Dermis blood vessel endothelial cell (primary cell): ENCODE results near the gene RALGAPA2. TPM values are rescaled to one million over a fixed set of nuclear protein-coding genes. Genes with fewer than 3 reads are reported as not detected.
A peak's percentile ranks its signal among the peaks of the same experiment; 100 is the strongest.

Experiments used
- DNase-seq: peaks from one replicate; pipeline ENCODE4 v3.0.0; 2010
- total RNA-seq: library from RNA; depleted of rRNA; stranded (reverse); fragments of >200 nt; gene quantifications from 2 replicates; pipeline ENCODE4 v1.2.3, GENCODE V29; 2014

The RALGAPA2 gene
- total RNA-seq, 1 donor from 2014 or later = 102 TPM

DNA sequence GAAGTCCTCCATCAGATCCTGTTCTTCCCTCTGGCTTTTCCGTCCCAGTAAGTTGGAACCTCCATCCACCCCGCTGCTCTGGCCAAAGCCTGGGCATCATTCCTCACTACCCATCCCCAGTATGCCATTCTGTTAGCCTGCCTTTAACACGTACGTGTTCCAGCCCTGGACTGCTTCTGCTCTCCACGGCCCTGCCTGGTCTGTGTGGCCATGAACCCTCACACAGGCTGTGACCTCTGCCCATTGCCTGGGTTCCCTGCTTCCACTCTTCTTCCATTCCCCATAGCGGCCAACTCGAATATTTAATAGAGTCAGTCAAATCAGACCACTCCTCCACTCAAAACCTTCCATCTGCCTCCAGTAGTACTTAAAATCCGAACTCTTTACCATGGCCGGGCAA, 29.4 kb downstream of the RALGAPA2 start:
- DNase-seq = no peak

DNA sequence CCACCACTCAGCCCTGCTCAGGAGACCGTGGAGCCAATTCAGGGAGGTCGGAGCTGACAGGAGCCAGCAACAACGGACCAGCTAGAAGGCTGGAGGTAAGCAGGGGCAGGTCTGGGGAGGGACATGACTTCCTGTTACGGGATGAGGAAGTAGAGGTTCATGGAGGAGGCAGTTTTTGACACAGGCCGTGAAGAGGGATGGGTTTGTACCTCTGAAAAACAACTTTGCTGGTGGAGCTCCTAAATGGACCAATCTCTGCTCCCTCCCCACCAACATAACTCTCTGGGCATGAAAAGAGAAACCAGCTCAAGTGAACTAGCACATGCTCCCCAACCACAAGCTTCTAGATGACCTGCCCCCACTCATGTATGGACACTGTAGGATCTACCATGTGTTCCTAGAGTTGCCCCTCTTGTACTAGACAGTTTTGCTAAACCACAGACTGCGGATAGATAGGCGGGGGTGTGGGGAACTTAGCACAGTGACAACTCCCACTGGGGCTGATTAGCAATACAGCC, 31.4 kb downstream of the RALGAPA2 start:
- DNase-seq = peak; percentile 15

DNA sequence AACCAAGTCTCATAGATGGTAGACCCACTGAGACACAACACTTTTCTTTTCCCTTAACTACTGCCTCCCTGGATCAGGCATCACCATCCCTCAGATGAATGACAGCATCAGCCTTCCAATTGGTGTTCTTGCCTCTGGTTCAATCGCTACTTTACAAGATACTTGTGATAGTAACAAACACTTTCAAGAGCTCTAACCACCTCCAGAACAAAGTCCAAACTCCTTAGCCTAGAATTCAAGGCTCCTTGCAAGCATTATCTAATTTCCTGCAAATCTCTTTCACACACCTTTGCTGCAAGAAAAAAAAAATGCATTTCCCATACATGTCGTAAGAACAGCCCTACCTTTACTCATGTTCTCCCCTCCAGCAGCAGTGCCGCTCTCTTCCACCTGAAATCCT, 33.1 kb downstream of the RALGAPA2 start:
- no peak for DNase-seq

DNA sequence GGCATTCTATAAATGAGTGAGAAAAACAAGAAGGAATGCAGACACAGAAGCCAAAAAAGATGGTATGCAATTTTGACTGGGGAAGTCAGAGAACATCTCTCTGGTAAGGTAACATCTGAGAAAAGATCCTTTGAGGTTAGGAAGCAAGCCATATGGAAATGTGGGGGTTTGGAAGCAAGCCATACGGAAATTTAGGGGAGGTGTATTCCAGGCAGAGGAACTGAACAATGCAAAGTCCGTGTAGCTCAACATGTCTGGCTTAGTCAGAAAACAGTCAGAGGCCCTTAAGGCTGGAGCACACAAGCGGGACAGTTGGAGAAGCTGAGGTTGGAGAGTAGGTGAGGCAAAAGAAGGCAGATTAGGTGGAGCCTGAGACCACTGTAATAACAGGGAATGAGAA, 35.3 kb downstream of the RALGAPA2 start:
- DNase-seq = no peak

DNA sequence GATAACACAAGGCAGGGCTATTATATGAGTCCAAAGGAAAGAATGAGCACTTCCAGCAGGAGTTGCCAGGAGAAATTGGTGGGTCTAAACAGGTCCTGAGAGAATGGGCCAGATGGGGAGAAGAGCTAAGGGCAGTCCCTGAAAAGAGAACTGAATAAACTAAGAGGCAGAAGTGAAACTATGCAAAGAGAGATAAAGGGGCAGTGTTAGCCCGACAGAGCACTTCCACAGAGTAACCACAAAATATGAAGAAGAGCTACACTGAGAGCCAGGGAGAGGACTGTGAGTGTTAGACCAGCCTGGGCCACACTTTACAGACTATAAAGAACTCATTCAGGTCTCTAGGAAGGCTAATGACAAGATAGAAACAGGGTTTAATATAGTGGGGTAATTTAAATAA, 43.8 kb downstream of the RALGAPA2 start:
- DNase-seq = no peak

DNA sequence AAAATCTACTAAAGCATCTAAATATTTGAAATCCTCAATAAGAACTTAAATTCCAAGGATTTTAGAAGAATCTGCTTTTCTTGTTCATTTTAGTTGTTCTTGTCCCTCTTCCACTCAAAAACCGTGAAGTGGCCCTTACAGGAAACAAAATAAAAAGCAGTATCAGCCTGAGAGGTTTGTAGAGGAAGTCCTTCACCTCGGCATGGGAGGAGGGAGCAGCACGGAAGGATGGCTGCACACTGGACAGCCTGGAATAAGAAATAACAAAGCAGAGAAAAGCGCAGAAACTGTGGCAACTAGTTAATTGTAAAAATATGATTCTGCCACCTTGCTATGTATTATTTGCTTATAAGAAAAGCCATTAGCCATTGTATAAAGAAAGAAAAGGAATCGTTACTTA, 46.1 kb downstream of the RALGAPA2 start:
- DNase-seq = peak; percentile 37

DNA sequence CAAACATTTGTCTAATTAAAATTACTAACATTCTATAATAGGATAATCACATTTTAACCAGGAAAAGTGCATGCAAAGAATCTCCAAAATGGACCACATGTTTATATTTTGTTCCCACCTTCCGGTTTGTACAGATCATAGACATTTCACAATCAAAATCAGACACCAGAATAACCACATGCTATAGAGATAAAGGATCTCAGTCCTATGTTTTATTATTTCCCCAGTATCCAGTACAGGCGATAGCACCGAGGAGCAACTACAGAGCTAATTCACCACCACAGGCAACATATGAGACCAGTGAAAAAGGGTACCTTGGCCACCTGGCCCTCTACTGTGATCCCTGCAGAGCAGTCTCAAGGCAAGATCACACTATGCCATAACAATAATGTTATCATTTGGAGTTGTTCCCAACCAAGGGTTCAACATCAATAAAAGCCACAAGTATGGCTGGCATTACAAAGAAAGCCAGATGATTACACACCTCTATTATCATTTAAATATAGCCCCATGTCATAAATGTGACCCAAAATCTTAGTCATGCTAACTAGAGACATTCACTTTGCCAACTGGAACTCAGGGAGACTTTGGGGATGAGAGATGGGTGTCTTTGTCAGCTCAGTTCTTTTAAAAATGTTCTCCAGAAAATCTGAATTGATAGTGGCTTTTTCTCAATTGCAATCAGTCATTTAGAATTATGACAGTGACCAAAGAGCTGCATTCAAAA, 46.7 kb downstream of the RALGAPA2 start:
- no peak for DNase-seq

DNA sequence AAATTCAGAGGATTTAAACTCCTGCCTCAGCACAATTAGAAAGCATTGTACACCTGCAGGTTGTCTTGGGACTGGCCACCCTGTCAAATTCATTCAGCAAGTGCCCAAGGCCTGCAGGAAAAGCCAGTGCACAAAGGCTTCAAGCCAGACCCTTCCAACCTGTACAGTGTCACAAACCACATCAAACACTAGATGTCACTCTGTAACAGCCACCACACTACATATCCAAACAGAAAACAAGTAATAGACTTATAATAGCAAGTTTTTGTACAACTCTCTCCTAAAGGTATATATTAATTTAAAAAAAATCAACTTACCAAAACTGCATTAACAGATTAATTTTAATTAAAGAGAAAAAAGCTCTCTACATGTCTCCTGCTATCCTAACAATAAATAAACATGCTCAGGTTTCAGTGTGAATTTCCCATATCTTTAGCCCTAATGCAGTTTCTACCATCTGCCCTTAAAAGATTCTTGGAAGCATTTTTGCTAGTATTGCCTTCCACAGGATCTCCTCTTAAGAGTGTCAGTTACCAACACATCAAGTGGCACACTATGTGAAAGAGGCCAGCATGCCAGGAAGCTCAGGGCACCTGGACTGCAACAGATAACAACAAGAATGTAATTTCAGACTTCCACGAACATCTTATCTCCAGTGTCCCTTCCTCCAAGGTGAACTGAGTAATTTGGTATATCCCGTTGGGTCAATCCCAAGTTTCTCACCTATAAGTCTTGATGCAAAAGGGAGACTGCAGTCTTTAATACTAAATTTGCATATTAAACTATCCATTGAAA, 47.5 kb downstream of the RALGAPA2 start:
- DNase-seq = peak; percentile 83

DNA sequence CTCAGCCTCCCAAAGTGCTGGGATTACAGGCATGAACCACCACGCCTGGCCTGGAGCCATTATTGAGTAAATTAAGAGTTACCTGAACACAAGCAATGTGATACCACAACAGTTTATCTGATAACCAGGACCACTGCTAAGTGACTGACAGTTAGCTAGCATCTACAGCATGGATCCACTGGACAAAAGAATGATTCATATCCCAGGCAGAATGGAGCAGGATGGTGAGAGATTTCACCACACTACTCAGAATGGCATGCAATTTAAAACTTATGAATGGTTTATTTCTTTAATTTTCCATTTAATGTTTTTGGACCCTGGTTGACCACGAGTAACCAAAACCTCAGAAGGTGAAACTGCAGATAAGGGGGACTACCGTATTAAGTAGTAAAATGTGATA, 48.6 kb downstream of the RALGAPA2 start:
- peak; percentile 37 for DNase-seq

DNA sequence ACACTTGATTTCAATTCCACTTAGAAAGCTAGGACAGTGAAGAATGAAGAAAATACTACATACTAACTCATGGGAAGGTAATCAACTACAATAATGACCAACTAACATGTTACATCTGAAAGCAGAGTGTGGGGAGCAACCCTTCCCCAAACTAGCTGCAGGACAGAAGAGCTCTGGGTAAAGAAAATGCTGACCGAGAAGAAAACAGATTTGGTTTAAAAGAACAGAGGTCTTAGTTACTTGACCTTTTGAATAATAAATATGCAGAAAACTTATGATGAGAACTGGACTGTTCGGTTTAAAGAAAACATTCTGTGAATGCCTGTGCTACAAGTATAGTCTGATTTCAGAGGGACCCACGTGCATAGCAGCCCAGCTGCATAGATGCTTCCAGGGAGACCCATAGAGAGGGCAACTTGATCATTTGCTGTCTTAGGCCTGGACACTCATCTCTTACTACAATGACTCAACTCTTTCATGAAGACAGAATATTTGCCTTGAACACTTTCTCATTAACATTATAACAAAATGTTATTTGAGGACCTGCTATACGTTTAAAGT, 53.5 kb downstream of the RALGAPA2 start:
- no peak for DNase-seq

DNA sequence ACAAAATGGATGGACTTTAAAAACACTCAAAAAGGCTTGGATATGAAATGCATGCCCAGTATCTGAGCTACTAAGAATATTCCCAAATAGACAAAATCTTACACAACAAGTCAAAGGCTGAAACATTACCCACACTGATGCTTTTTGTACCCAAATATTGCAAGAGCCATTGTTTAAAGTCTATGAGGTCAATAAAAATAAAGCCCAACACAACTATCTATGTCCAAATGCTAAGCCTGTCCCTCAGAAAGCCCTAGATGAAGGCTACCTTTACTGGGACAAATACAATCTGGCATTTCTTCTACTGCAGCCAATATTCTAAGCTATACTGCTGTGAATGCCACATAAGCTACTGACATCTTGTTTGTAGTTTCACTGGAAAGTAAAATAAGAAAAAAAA, 54.3 kb downstream of the RALGAPA2 start:
- DNase-seq = no peak

DNA sequence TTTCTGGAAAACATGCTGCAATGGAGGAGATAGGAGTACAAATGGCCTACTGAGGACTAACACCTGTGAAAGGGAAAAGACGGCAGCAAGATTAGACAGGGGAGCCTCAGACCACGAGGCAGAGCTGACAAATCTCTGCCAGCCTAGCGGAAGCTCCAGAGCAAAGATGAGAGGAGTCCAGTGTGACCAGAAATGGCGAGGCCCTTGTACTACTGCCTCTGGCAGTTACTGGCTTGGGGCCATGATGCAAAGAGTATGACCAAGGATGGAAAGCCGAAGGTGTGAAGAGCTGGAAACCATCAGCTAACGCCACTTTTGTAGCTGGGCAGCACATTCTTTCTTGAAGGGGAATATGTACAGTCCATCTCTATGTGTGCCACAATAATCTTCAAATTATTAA, 55.4 kb downstream of the RALGAPA2 start:
- DNase-seq = no peak

DNA sequence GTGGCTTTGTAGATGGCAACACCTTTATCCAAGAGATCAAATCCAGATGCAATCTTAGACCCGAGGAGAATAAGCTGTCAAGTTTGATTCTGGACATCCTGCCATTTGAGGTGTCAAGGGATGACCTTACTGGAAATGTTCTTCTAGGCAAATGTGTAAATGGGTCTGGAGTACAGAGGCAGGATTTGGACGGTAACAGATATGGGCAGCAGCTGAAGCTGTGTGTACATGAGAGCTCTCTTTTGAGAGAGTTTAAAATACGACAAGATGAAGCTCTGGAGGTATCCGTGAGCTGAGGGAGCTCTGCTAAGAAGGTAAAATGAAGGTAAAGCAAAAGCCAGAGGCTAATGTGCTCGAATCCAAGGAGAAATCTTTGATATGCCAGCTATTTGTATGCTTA, 56.6 kb downstream of the RALGAPA2 start:
- no peak for DNase-seq

DNA sequence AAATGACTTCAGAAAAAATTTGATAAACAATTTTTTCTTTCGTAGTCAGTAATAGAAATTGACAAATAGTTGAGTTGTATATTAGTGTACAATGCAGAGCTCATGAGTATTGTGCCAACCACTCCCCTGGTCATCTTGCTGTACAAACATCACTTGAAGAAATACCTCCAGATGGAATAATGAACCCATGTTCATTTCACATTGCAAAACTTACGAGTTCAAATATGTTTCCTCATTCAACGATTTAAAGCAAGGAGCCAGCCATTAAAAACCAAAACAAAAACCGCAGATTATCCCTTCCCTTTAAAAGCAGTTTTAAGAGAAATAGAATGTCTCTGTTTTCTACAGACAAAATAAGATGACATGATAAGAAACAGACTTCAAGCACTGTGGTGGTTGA, 62.5 kb downstream of the RALGAPA2 start:
- DNase-seq = no peak

DNA sequence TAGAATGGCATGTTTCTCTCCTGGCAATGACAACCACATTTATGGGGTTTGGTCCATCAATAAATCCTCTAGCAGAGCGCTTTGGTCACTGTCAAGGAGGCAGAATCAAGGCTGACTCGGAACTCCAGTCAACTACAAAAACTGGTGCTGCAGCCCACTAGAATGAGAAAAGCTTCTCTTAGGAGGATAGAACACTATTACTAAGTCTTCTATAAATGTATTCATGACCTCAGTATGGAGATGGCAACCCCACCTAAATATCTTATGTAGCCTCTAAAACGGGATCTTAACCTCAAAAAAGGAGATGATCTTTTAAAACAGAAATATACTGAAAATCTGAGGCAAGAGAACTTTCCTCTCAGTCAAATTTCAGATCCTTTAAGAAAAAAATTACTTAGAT, 68.5 kb downstream of the RALGAPA2 start:
- DNase-seq = no peak

DNA sequence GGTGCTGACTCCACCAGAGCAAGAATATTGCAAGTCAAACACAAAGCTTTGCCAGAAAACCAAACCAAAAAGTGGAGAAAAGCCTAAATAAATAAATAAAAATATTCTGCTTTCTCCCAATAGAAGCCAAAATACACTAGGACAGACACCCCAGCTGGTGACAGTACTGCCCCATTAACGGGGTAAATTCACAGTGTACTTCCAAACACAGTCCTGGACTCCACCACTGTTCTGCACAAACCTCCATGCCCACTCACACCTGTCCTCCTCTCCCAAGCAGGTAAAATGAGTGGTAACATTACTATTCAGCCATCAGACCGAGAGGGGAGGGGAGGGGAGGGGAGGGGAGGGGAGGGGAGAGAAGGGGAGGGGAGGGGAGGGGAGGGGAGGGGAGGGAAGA, 70.7 kb downstream of the RALGAPA2 start:
- DNase-seq = no peak

DNA sequence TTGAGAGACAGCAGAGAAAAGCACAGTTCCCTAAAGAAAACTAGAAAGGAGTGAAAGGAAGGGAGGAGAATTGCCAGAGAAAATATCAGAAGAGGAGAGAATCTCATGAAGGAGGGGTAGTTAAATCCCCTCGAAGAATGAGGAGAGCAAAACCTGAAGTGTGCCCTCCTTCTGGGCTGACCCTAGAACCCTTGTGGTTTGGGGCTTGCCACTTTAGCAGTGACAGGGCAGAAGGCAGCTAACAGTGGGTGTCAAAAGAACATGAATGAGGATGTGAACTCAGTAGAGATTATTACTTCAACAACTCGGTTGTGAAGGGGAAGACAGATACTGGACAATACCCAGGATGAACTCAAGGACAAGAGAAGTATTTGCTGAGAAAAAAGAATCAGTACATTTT, 73.6 kb downstream of the RALGAPA2 start:
- DNase-seq = no peak

DNA sequence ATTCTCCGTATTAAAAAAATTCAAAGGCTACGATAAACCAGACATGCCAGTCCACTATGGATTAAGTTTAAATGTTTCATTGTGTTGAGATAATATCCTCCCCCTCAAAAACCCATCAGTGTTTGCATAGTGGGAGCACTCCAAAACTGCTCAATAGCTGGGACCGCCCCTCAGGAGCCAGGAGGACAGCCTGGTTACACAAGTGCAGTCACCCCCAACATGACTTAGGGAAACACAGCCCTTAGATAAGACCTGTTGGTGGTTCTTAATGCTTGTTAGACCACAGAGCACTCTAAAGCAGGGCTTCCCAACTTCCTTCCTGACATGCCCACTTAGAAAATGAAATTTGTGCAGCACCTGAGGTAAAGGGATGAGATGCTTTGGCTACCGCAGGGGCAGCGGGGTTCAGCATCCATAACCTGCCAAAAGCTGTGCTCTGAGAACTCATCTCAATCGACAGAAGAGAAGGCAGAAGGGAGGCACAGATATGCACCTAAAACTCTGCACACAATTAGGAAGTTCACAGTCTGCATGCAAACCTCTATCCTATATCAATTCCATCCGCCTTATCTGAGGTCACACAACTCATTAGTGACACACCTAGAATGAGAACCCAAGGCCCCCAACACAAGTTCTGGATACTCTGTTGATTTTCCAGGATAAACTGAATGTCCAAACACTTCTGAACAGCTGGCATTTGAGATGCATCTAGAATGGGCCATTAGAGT, 74.3 kb downstream of the RALGAPA2 start:
- DNase-seq = no peak

DNA sequence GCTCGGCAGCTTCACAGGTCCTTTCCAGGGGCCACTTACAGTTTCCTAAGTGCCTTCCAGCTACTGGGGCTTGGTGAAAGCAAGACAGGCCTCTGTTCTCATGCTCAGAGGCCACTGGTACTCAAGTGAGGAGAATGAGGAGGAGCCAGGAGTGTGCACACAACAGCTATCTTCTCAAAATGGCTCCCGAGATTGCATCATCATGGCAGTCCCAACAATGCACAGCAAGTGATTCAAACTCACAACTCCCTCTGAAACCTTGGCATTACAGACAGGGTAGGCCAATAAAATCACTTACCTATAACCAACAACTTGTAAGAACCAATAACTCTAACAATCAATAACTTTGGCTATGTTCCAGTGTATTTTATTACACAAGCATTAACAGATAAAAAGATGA, 77.4 kb downstream of the RALGAPA2 start:
- DNase-seq = no peak

DNA sequence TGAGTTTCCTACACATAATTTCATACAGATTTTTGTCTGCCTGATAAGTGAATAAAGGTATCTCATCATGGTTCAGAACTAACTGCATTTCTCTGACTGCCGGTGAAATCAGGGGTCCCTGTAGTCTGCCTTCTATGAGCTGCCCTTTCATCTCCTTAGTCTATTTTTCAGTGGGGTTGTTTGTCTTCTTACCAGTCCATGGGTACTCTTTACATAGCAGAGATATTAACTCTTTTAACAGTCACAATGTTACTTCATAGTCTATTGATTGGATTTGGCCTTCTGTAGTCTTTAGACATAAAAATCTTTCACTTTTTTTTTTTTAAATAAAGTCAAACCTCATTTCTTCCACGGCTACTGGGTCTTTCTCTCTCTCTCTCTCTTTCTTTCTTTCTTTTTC, 79.8 kb downstream of the RALGAPA2 start:
- no peak for DNase-seq

DNA sequence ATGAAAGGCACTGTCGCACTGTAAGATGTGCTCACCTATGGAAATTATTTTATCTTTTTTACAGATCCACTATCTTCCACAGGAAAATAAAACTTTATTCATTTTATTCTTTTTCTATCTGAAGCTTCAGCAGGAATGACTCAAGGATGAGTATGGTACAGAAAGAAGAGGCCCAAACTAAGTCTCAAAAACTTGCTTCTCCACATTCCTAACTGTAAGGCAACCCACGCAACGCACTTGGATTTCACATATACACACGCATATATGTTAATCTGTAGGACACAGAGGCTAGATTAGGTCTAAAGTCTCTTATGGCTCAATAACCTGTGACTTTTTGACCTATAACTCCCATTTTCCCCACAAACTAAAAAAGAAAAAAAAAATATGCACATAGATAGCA, 81.9 kb downstream of the RALGAPA2 start:
- no peak for DNase-seq

DNA sequence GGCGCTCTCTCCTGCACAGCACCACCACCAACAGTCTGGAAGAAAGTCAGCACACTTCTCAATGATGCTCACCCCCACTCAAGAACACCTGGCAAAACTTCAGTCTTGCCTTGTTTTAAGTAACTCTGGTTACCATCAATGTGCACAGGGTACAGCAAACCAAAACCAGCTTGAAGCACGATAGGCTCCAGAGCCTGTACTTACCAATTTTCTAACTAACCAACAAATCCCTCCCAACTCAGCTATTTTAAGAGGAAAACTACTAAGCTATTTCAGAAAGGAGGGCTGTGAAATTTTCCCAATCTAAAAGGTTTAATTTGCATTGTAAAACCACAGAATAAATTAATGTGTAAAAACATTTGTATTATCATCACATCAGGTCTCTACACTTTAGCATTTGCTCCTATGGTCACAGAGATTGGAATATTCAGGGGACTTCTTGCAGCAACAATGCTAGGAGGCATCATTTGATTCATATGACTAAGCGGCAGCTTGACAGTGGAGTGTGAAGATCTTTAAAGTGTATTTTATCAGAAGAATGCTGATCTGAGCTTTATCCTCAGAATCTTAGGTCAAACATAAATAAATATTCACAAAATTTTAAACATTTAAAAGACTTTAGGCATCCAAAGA, 82.8 kb downstream of the RALGAPA2 start:
- DNase-seq = no peak

DNA sequence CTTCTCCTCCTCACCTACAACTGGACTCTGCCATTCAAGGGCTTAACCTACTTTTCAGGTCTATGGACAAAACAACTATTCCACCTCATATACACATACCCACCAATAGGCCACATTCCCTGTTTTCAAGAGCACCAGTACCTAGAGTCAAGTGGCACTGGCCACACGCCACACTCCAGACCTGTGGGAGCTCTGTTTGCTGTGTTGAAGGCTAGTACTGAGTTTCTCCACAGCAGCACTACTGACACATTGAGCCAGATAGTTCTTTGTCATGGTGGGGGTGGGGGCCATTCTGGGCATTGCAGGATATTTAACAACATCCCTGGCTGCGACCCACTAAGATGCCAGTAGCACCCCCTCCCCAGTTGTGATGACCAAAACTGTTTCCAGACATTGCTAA, 84.1 kb downstream of the RALGAPA2 start:
- DNase-seq = no peak
